Measurements from ENCODE around the gene SFMBT1. TPM values are rescaled to one million over a fixed set of nuclear protein-coding genes. Genes with fewer than 3 reads are reported as not detected.

SFMBT1 gene
- total and polyA plus RNA-seq, 2 of the 8 experiments (the other 6 are each of a cell fraction or from before 2014, with no cell fraction given), result 8.1 to 16.8 TPM

GRCh38 chr3:53067567-53067966 is 21.7 kb upstream of the SFMBT1 start:
- Histone ChIP-seq H4K20me1 (replicated peaks in 1 of 2; ENCODE audit: control insufficient read depth in 1 of 2, insufficient read depth in 2 of 2, low read length in 2 of 2) (no peaks in the 10 kb centered on the region), H4K5ac (ENCODE audit: insufficient read length, low read depth, low read length) (no peak overlapping the region), H3K56ac (replicated peaks; ENCODE audit: insufficient read length, low read depth, low read length) (no peak overlapping the region), H2BK12ac (ENCODE audit: low read depth, low read length) (no peak overlapping the region), H2BK120ac (replicated peaks; ENCODE audit: low read depth, low read length) (no peak overlapping the region), H3K9ac (replicated peaks in 1 of 4; ENCODE audit: extremely low read depth in 1 of 4, low read depth in 3 of 4, low read length in 3 of 4) (no peak overlapping the region; a peak in 2 of 7 replicates), H2BK20ac (ENCODE audit: low read length) (no peak overlapping the region), H3K36me3 (ENCODE audit: control insufficient read depth in 2 of 4, insufficient read depth in 4 of 4, low read length in 3 of 4) (no peaks in the 10 kb centered on the region), H3K18ac (ENCODE audit: extremely low read depth, low read length) (no peak overlapping the region; the same call in 1 of the 2 replicates), H3K23me2 (ENCODE audit: low read depth, low read length) (0 out of 2 replicates have a peak, but pooled peaks cover 2% of the 10 kb centered on the region), H3K27ac (ENCODE audit: low read depth, low read length) (no peak overlapping the region), H3K79me1 (ENCODE audit: low read depth, low read length) (no peaks in the 10 kb centered on the region), H2BK5ac (ENCODE audit: low read depth, low read length) (no peak overlapping the region), H3K9me3 (ENCODE audit: insufficient read depth in 2 of 2, low read depth in 1 of 2, low read length in 1 of 2) (no peaks in the 10 kb centered on the region), H3K27me3 (replicated peaks in 1 of 4; ENCODE audit: control insufficient read depth in 3 of 4, extremely low read depth in 1 of 4, insufficient read depth in 3 of 4, low read length in 3 of 4) (peaks cover 0 to 2% (median 0%) of the 10 kb centered on the region in 4 experiments; a peak in 3 of 7 replicates), H2AK5ac (ENCODE audit: low read depth, low read length) (no peak overlapping the region), H2BK15ac (ENCODE audit: low read length) (no peak overlapping the region), H3K23ac (ENCODE audit: insufficient read length) (no peak overlapping the region), H3K4me1 (replicated peaks in 1 of 4; ENCODE audit: control insufficient read depth in 3 of 4, insufficient read depth in 4 of 4, low read length in 3 of 4) (peaks cover 0 to 4% (median 2%) of the 10 kb centered on the region in 4 experiments; a peak in 3 of 7 replicates), H4K91ac (replicated peaks; ENCODE audit: insufficient read length, low read length) (no peak overlapping the region), H4K8ac (ENCODE audit: extremely low read depth, insufficient read depth, low read length) (no peak overlapping the region), H3K14ac (ENCODE audit: insufficient read length) (no peak overlapping the region), H3K4ac (replicated peaks; ENCODE audit: insufficient read length, low read depth, low read length) (no peak overlapping the region), H3K4me2 (ENCODE audit: insufficient read depth in 1 of 2, low read depth in 2 of 2, low read length in 2 of 2) (no peak overlapping the region), H3K79me2 (ENCODE audit: control insufficient read depth in 1 of 2, insufficient read depth in 2 of 2, low read length in 2 of 2) (no peaks in the 10 kb centered on the region), H2AFZ (ENCODE audit: low read length) (no peak overlapping the region), H3K4me3 (ENCODE audit: extremely low read depth in 1 of 4, insufficient read depth in 2 of 4, low read depth in 3 of 4, low read length in 4 of 4) (no peak overlapping the region)
- CTCF ChIA-PET (ENCODE audit: partially characterized antibody), result interaction anchor here (0.8 to 1.8 kb wide), 4 partner anchors 21 to 219 kb away, joined by 3 to 5 read pairs (median 3); no protein-coding TSS in a partner anchor
- 84% methylated on average over 3 of the region's 3 CpGs; no CpG with 5 or more reads in 1 of the 2 experiments for WGBS, 2 experiments (ENCODE audit: extremely low coverage in 1 of 2, insufficient coverage in 1 of 2, insufficient read length in 1 of 2, insufficient replicate concordance in 2 of 2, low coverage in 1 of 2, low lambda C conversion rate in 2 of 2, missing lambda C conversion rate in 1 of 2)
- DNase-seq (ENCODE audit: low read depth in 1 of 2, low spot score in 2 of 2) (no peak), FAIRE-seq (no peak)
- POLR2A ChIA-PET (ENCODE audit: partially characterized antibody), result interaction anchor here (0.6 kb wide), 1 partner anchor 59 kb away, joined by 3 read pairs; no protein-coding TSS in a partner anchor
- TF ChIP-seq RNF2 (IDR thresholded peaks at IDR 0.05; ENCODE audit: borderline replicate concordance, low read depth, low read length, missing control alignments, poor library complexity, severe bottlenecking) (no peak), SP2 (IDR thresholded peaks at IDR 0.05; ENCODE audit: low read length) (no peak), JUN (IDR thresholded peaks at IDR 0.05; ENCODE audit: low read depth, low read length) (no peak), POLR2AphosphoS5 (IDR thresholded peaks at IDR 0.05; ENCODE audit: low read depth, low read length) (no peak), HDAC6 (IDR thresholded peaks at IDR 0.05; ENCODE audit: low read depth, low read length) (no peak), E2F6 (IDR thresholded peaks at IDR 0.05) (no peak), TAF7 (optimal IDR thresholded peaks at IDR 0.05; ENCODE audit: borderline replicate concordance, low read depth, low read length) (no peak), CEBPB (IDR thresholded peaks at IDR 0.05; ENCODE audit: low read depth, low read length) (no peak), NANOG (IDR thresholded peaks at IDR 0.05; ENCODE audit: insufficient read depth, low read depth, low read length, poor library complexity, severe bottlenecking) (no peak), CBX8 (IDR thresholded peaks at IDR 0.05; ENCODE audit: borderline replicate concordance, low read depth, low read length) (no peak), BRCA1 (IDR thresholded peaks at IDR 0.05; ENCODE audit: low read depth, low read length) (no peak), POU5F1 (IDR thresholded peaks at IDR 0.05; ENCODE audit: low read depth, low read length) (no peak), RFX5 (IDR thresholded peaks at IDR 0.05; ENCODE audit: borderline replicate concordance, low read depth, low read length) (no peak)
